H54 (cell line): Measurements from ENCODE around the gene SLC22A3.

Experiments used
- DNase-seq: peaks from one replicate; pipeline ENCODE4 v3.0.0; 2011; ENCODE audit warnings: low spot score, mixed read lengths; ENCODE audit not compliant: insufficient read length
- FAIRE-seq: peaks from 3 replicates; lab custom pipeline; 2011; peaks lifted over from hg19 to GRCh38; lab: Jason Lieb, UNC
- POLR2A ChIP-seq: IDR thresholded peaks from 2 replicates; pipeline ENCODE4 v1.6.1; 2011; ENCODE audit warnings: low read depth, mild to moderate bottlenecking, low read length

Gene SLC22A3

GRCh38 chr6:160487116-160487515 lies 138.9 kb downstream of the SLC22A3 start:
- DNase-seq = no peak
- TF ChIP-seq POLR2A = no peak
- FAIRE-seq = no peak

- TF ChIP-seq POLR2A = no peak
- DNase-seq = no peak
- FAIRE-seq = no peak
Measured at GRCh38 chr6:160489091-160489490, 140.9 kb downstream of the SLC22A3 start.

- FAIRE-seq (no peak), DNase-seq (no peak)
- TF ChIP-seq POLR2A = no peak
Measured at GRCh38 chr6:160494576-160494975, 146.4 kb downstream of the SLC22A3 start.

GRCh38 chr6:160500639-160501038 lies 152.5 kb downstream of the SLC22A3 start:
- no peak for FAIRE-seq
- no peak for DNase-seq
- no peak for TF ChIP-seq POLR2A
